ENCODE data around the gene TAF12. TPM values are rescaled to one million over a fixed set of nuclear protein-coding genes. Genes with fewer than 3 reads are reported as not detected.
A peak's percentile ranks its signal among the peaks of the same experiment; 100 is the strongest.

Gene TAF12
- total RNA-seq, 1 donor from 2014 or later, result 45.2 TPM

GRCh38 chr1:28671254-28671780 is 28.4 kb upstream of the TAF12 start:
- Histone ChIP-seq H3K9ac (no peak overlapping the region), H3K27me3 (no peaks in the 10 kb centered on the region), H3K4me1 (peaks cover 6% of the 10 kb centered on the region), H3K9me3 (ENCODE audit: low read depth) (no peaks in the 10 kb centered on the region), H2AFZ (replicated peaks) (no peak overlapping the region), H3K79me2 (ENCODE audit: low read depth) (peaks cover 52% of the 10 kb centered on the region), H3F3A (ENCODE audit: low read depth) (peaks cover 43% of the 10 kb centered on the region), H3K4me3 (no peak overlapping the region), H3K4me2 (no peak overlapping the region), H4K20me1 (ENCODE audit: low read depth) (no peaks in the 10 kb centered on the region), H3K36me3 (no peaks in the 10 kb centered on the region), H3K27ac (no peak overlapping the region)
- Mint-ChIP-seq H3K27ac (no peak overlapping the region), H3K4me1 (peaks cover 14% of the 10 kb centered on the region), H3K27me3 (ENCODE audit: insufficient read depth, low read depth) (peaks cover 6% of the 10 kb centered on the region), H3K36me3 (peaks cover 5% of the 10 kb centered on the region), H3K4me3 (no peak overlapping the region), H3K9me3 (no peaks in the 10 kb centered on the region)
- no peak for DNase-seq (ENCODE audit: low spot score)
- TF ChIP-seq CTCF (IDR thresholded peaks at IDR 0.05) (no peak), EZH2 (IDR thresholded peaks at IDR 0.05) (no peak), EZH2phosphoT487 (IDR thresholded peaks at IDR 0.05) (no peak)

GRCh38 chr1:28668956-28669723 is 26.3 kb upstream of the TAF12 start:
- H3K4me1 Mint-ChIP-seq, result peaks cover 14% of the 10 kb centered on the region
- Histone ChIP-seq H3K79me2 (ENCODE audit: low read depth) (peaks cover 48% of the 10 kb centered on the region), H3K36me3 (no peaks in the 10 kb centered on the region), H3K4me1 (peaks cover 7% of the 10 kb centered on the region), H4K20me1 (ENCODE audit: low read depth) (no peaks in the 10 kb centered on the region), H3K4me3 (peak overlapping the region; percentile 100), H3K9me3 (ENCODE audit: low read depth) (no peaks in the 10 kb centered on the region), H3K27ac (peak overlapping the region; percentile 97), H2AFZ (replicated peaks) (no peak overlapping the region), H3F3A (ENCODE audit: low read depth) (peaks cover 43% of the 10 kb centered on the region), H3K27me3 (no peaks in the 10 kb centered on the region), H3K4me2 (peak overlapping the region; percentile 80), H3K9ac (peak overlapping the region; percentile 90)
- peaks cover 6% of the 10 kb centered on the region for H3K27me3 Mint-ChIP-seq (ENCODE audit: insufficient read depth, low read depth)
- no peaks in the 10 kb centered on the region for H3K36me3 Mint-ChIP-seq
- H3K27ac Mint-ChIP-seq, result peak overlapping the region; percentile 6
- H3K9me3 Mint-ChIP-seq, result no peaks in the 10 kb centered on the region
- no peak for TF ChIP-seq EZH2 (IDR thresholded peaks at IDR 0.05)
- no peak for TF ChIP-seq CTCF (IDR thresholded peaks at IDR 0.05)
- no peak for TF ChIP-seq EZH2phosphoT487 (IDR thresholded peaks at IDR 0.05)
- peak; percentile 64 for DNase-seq (ENCODE audit: low spot score)
- H3K4me3 Mint-ChIP-seq, result peak overlapping the region; percentile 91

GRCh38 chr1:28668191-28668955 is 25.5 kb upstream of the TAF12 start, which contains the start of gene GMEB1:
Gene GMEB1, plus strand, starts transcription at chr1:28668784. Its CDS starts 14,829 bp downstream, at chr1:28683613.
- Histone ChIP-seq H3K4me2 (peak within 1 kb of the TSS; percentile 80), H3F3A (ENCODE audit: low read depth) (peaks cover 45% of the 10 kb centered on the region), H3K27me3 (no peaks in the 10 kb centered on the region), H3K79me2 (ENCODE audit: low read depth) (peaks cover 42% of the 10 kb centered on the region), H3K9ac (peak within 1 kb of the TSS; percentile 90), H2AFZ (replicated peaks) (peak within 1 kb of the TSS; percentile 85), H3K36me3 (no peaks in the 10 kb centered on the region), H3K4me3 (peak within 1 kb of the TSS; percentile 100), H4K20me1 (ENCODE audit: low read depth) (no peaks in the 10 kb centered on the region), H3K4me1 (peaks cover 13% of the 10 kb centered on the region), H3K9me3 (ENCODE audit: low read depth) (no peaks in the 10 kb centered on the region), H3K27ac (peak within 1 kb of the TSS; percentile 97)
- peak; percentile 98 for DNase-seq (ENCODE audit: low spot score)
- H3K27me3 Mint-ChIP-seq (ENCODE audit: insufficient read depth, low read depth), result peaks cover 6% of the 10 kb centered on the region
- TF ChIP-seq CTCF (IDR thresholded peaks at IDR 0.05) (no peak), EZH2phosphoT487 (IDR thresholded peaks at IDR 0.05) (no peak), EZH2 (IDR thresholded peaks at IDR 0.05) (no peak)
- H3K4me1 Mint-ChIP-seq, result peaks cover 17% of the 10 kb centered on the region
- H3K27ac Mint-ChIP-seq, result peak within 1 kb of the TSS; percentile 98
- no peaks in the 10 kb centered on the region for H3K9me3 Mint-ChIP-seq
- no peaks in the 10 kb centered on the region for H3K36me3 Mint-ChIP-seq
- peak within 1 kb of the TSS; percentile 93 for H3K4me3 Mint-ChIP-seq
